Activated CD8-positive, alpha-beta memory T cell treated with anti-CD3 and anti-CD28 coated beads for 1 hour (primary cell): ENCODE results near the gene IRF5.
"Not testable (repeated sequence)": the region's sequence is repeated elsewhere in the genome, so short reads cannot be mapped to it uniquely, and the experiment has no call there.

ENCODE experiments used
- DNase-seq, 2 donors: peaks; one replicate each; pipeline ENCODE4 v3.0.0-alpha.2; 2020; ENCODE audit warnings: low read depth in 1 of 2; ENCODE audit errors: extremely low read depth in 1 of 2

IRF5 gene

GRCh38 chr7:128955981-128956380 is 18.3 kb downstream of the IRF5 start:
- DNase-seq = no peak

GRCh38 chr7:128959296-128959695 is 21.6 kb downstream of the IRF5 start:
- no peak for DNase-seq

DNA sequence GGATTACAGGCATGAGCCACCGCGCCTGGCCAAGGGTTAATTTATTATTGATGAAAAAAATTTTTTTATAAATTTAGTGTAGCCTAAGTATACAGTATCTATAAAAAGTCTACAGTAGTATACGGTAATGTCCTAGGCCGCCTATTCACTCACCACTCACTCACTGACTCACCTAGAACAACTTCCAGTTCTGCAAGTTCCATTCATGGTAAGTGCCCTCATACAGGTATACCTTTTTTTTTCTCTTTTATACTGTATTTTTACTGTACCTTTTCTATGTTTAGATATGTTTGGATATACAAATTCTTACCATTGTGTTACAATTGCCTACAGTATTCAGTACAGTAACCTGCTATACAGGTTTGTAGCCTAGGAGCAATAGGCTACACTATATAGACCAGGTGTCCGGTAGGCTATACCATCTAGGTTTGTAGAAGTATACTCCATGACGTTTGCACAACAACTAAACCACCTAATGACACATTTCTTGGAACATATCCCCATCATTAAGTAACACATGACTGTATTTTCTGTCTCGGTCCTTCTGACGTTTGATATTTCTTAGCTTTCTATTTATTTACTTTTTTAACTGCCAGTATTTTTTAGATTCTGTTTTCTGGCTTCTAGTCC is 23.4 kb downstream of the IRF5 start:
- no peak for DNase-seq

- DNase-seq = no peak
Observed at GRCh38 chr7:128962899-128963298, 25.2 kb downstream of the IRF5 start.

DNA sequence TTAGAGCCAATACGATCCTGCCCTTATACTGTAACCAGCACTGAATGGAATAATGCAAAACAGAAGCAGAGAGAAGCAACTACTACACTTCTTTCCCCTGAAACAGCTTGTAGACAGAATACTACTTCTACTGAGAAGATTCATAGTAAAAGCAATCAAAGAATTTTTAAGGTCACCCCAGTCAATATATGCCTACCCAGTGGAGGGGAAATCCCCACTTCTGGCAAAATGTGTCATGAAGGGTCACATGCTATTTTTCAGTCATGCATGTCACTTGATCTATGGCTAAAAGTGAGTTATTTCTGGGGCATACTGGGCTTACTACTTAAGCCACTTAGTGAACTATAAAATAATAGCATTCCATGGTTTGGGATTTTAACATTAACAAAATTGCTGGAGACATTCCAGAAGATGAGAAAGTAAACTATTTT is 25.6 kb downstream of the IRF5 start:
- DNase-seq = no peak

DNA sequence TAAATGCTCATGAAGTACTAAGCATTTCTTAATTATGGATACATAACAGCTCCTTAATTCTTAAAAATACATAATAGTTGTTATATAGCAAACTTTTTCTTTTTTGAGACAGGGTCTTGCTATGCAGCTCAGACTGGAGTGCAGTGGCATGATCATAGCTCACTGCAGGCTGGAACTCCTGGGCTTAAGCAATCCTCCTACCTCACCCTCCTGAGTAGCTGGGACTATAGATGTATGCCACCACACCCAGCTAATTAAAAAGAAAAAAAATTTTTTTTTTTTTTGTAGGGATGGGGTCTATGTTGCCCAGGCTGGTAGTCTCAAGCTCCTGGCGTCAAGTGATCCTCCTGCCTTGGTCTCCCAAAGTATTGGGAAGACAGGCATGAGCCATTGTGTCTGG is 30.9 kb downstream of the IRF5 start:
- DNase-seq = no peak

- no peak for DNase-seq
Observed at GRCh38 chr7:128974241-128974934, 36.7 kb downstream of the IRF5 start.

- no peak for DNase-seq
Observed at GRCh38 chr7:128982105-128982504, 44.4 kb downstream of the IRF5 start.

DNA sequence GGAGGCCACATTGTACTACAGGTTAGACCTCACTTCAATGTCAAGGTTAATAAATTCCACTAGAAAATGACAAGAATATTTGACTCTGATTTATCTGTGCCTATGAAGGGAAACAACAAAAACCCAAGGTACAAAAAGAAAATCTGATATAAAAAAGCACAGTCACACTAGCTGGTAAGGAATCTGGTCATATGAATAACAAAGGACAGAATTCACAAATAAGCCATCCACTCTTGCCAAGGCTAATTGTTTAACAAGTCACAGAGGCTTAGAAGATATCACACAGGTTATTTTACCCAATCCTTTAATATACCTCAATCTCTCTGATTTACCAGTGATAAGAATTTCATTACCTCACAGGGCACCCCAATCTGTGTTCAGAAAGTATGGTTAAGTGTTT is 47.9 kb downstream of the IRF5 start:
- no peak for DNase-seq

- DNase-seq = no peak
Observed at GRCh38 chr7:128986609-128987008, 48.9 kb downstream of the IRF5 start.

DNA sequence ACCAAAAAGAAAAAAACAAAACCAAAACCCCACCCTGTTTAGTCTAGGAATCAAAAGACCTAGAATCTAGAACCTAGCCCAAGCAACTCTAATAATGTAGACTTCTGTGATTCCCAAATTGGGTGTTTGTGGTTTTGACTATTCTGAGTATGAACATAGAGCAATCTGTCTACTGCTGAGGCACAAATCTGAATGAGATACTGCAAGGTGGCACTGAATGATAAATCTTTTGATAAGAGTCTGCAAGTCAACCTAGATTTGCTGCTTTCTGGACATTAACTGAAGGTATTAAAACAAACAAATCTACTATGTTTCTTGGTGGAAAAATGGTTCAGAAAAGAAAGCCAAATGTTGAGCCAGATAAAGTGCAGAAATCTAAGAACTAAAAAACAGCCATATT is 50.6 kb downstream of the IRF5 start:
- DNase-seq = no peak

- DNase-seq = no peak
Observed at GRCh38 chr7:128989961-128990360, 52.2 kb downstream of the IRF5 start.

- no peak for DNase-seq
Observed at GRCh38 chr7:128993419-128993818, 55.7 kb downstream of the IRF5 start.

DNA sequence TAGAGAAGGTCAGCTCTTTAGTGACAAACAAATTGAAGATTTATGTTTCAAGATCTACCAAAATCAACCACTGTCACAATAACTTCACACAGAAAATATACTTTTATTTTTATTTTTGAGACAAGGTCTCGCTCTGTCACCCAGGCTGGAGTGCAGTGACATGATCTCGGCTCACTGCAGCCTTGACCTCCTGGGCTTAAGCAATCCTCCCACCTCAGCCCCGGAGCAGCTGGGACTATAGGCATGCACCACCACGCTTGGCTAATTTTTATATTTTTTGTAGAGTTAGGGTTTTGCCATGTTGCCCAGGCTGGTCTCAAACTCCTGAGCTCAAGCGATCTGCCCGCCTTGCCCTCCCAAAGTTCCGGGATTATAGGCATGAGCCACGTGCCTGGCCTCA is 56.8 kb downstream of the IRF5 start:
- not testable (repeated sequence) for DNase-seq

DNA sequence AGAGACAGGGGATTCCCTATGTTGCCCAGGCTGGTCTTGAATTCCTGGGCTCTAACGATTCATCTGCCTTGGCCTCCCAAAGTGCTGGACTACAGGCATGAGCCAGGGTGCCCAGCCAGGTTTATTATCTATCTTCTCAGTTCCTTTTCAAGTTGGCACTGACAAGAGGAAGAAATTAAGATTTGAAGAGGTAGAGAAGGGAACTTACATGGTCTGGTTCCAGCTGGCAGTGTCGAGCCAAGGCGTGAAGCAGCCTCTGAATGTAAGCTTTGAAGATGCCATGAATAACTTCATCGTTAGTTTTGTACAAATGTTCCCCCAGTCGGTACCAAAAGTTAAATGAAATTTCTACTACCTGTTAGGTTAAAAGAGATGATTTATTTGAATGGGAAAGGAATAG is 59.5 kb downstream of the IRF5 start:
- DNase-seq = no peak
